AG04450 (cell line): ENCODE data around the gene BNC2. TPM values are rescaled to one million over a fixed set of nuclear protein-coding genes. Genes with fewer than 3 reads are reported as not detected.

Experiments
- CTCF ChIA-PET: fragments of 300-600, 350-600 bp; formaldehyde crosslinking; extraction: SDS; loops from one replicate; lab custom pipeline; 2022; ENCODE audit warnings: antibody characterized with exemption, inconsistent platforms; lab: Charles Lee
- POLR2A ChIA-PET: fragments of 350-600 bp; formaldehyde crosslinking; extraction: SDS; loops from one replicate; lab custom pipeline; 2021; ENCODE audit warnings: antibody characterized with exemption, inconsistent platforms; lab: Yijun Ruan, JAX
- DNase-seq: peaks from one replicate; pipeline ENCODE4 v3.0.0-alpha.2; 2011; ENCODE audit warnings: low read depth, low spot score
- H3K27ac ChIP-seq: one replicate; pipeline ENCODE4 v1.5.1; 2012; ENCODE audit warnings: low read depth, low read length, control low read depth
- H3K27me3 ChIP-seq: one replicate; pipeline ENCODE4 v1.6.0; 2012; ENCODE audit warnings: low read length; ENCODE audit not compliant: control insufficient read depth, insufficient read depth
- H3K4me3 ChIP-seq: 2 replicates; pipeline ENCODE4 v1.5.1; 2011; ENCODE audit warnings: mild to moderate bottlenecking, low read depth, low read length, control low read depth
- H3K9me3 ChIP-seq: 2 replicates; pipeline ENCODE4 v1.5.1; 2012; ENCODE audit warnings: low read length; ENCODE audit not compliant: control insufficient read depth, insufficient read depth
- CTCF ChIP-seq: IDR thresholded peaks from 2 replicates; pipeline ENCODE4 v1.5.1; 2011; ENCODE audit warnings: low read depth, low read length, control low read depth, inconsistent platforms
- polyA plus RNA-seq: library from polyadenylated mRNA; depleted of rRNA; stranded (reverse); fragments of >200 nt; gene quantifications from 2 replicates; pipeline ENCODE4 v1.2.3, GENCODE V29; 2011

The BNC2 gene
- polyA plus RNA-seq, 1 experiment: 49.0 TPM

DNA sequence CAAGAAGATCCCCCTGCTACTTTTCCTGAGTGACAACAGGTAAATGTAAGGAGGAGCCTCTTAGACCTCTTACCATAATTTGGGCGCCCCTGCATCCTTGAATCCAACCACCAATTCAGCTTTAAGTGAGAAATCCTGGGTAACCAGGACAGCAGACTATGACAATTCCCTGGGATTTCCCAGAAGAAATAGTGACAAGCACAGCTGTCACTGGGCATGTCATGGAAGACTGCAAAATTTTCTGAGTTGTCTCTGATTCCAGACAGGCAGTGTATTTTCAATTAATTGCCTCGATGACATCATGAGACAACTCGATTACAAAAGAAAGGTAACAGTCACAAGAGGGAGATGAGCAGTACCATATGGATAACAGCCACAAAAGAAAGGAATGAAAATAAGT lies 256.9 kb downstream of the BNC2 start:
- Histone ChIP-seq H3K4me3 (no peak overlapping the region), H3K27ac (no peak overlapping the region), H3K27me3 (no peaks in the 10 kb centered on the region), H3K9me3 (no peaks in the 10 kb centered on the region)
- ChIA-PET CTCF (no interaction called here), POLR2A (no interaction called here)
- DNase-seq: no peak
- no peak for TF ChIP-seq CTCF

DNA sequence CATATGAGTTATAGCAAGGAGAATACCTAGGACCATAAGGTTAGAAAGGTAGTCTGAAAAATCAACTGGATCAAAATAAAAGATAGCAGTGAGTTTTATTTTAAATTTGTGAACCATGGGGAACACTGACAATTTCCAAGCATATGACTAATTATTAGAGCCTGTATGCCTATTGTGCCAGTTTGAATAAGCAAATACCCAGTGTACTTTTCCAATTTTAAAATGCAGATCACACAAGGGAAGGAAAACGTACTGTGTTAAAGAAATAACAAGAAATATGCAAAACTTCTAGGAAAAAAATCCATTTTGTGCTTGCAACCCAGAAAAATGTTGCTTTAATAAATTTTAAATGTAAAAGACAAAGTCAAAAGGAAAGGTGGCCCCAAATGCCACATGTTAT lies 257.4 kb downstream of the BNC2 start:
- no peaks in the 10 kb centered on the region for H3K9me3 ChIP-seq
- CTCF ChIA-PET: no interaction called here
- TF ChIP-seq CTCF: no peak
- POLR2A ChIA-PET: no interaction called here
- no peak overlapping the region for H3K27ac ChIP-seq
- no peaks in the 10 kb centered on the region for H3K27me3 ChIP-seq
- DNase-seq: no peak
- no peak overlapping the region for H3K4me3 ChIP-seq

DNA sequence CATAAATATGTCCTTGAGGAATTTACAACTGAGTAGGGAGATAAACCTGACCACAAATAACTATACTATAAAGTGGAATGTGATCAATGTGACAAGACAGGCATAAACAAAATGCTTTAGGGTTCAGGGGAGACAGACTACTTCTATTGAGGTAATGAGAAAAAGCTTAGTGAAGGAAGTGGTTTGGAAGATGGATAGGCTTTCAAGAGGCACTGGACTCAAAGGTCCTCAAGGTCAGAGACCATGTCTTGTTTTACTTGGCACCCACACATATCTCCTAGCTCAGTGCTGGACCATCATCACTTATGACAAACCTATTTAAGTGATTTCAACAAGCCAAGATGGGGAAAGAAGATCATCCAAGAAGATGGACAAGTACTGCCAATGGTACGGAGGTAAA lies 257.8 kb downstream of the BNC2 start:
- DNase-seq: no peak
- Histone ChIP-seq H3K27ac (no peak overlapping the region), H3K27me3 (no peaks in the 10 kb centered on the region), H3K9me3 (no peaks in the 10 kb centered on the region), H3K4me3 (no peak overlapping the region)
- ChIA-PET POLR2A (no interaction called here), CTCF (no interaction called here)
- TF ChIP-seq CTCF: no peak

- no peak for TF ChIP-seq CTCF
- H3K27ac ChIP-seq: no peak overlapping the region
- no peaks in the 10 kb centered on the region for H3K27me3 ChIP-seq
- DNase-seq: no peak
- ChIA-PET CTCF (no interaction called here), POLR2A (interaction anchor here (0.6 kb wide), 1 partner anchor 102 kb away, joined by 9 read pairs; no protein-coding TSS in a partner anchor)
- H3K4me3 ChIP-seq: no peak overlapping the region
- no peaks in the 10 kb centered on the region for H3K9me3 ChIP-seq
Observed at GRCh38 chr9:16611983-16612382, 258.5 kb downstream of the BNC2 start.

DNA sequence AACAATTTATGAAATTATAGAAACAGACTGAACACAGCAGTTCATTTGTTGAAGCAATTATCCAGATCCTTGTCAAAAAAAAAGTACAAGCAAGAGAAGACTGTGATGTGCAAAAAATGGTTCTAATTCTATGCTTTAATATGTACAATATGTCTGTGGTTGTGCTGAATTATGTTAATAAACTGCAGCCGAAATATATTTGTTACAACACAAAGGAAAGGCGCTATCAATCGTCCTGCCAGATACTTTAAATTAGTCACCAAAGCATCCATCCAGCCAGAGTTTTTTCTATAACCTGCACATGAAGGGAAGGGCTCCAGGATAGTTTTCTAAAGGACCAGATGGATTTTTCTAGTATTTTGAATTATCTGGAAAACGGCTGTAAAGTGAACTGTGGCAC lies 259.5 kb downstream of the BNC2 start:
- no peak for DNase-seq
- CTCF ChIA-PET: no interaction called here
- H3K27me3 ChIP-seq: no peaks in the 10 kb centered on the region

More for the DNA sequence above, 259.5 kb downstream of the BNC2 start:
- POLR2A ChIA-PET: no interaction called here
- no peak overlapping the region for H3K4me3 ChIP-seq
- no peaks in the 10 kb centered on the region for H3K9me3 ChIP-seq
- no peak overlapping the region for H3K27ac ChIP-seq
- TF ChIP-seq CTCF: no peak
